ENCODE measurements around the gene SYT6. TPM values are rescaled to one million over a fixed set of nuclear protein-coding genes. Genes with fewer than 3 reads are reported as not detected.

The SYT6 gene, protein sequence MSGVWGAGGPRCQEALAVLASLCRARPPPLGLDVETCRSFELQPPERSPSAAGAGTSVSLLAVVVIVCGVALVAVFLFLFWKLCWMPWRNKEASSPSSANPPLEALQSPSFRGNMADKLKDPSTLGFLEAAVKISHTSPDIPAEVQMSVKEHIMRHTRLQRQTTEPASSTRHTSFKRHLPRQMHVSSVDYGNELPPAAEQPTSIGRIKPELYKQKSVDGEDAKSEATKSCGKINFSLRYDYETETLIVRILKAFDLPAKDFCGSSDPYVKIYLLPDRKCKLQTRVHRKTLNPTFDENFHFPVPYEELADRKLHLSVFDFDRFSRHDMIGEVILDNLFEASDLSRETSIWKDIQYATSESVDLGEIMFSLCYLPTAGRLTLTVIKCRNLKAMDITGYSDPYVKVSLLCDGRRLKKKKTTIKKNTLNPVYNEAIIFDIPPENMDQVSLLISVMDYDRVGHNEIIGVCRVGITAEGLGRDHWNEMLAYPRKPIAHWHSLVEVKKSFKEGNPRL
- not detected in 2 replicates for total RNA-seq
- polyA plus RNA-seq, result not detected in 2 replicates
- polyA plus RNA-seq (2012), result not detected in 2 replicates
- polyA minus RNA-seq (ENCODE audit: low replicate concordance), result not detected in 2 replicates

DNA sequence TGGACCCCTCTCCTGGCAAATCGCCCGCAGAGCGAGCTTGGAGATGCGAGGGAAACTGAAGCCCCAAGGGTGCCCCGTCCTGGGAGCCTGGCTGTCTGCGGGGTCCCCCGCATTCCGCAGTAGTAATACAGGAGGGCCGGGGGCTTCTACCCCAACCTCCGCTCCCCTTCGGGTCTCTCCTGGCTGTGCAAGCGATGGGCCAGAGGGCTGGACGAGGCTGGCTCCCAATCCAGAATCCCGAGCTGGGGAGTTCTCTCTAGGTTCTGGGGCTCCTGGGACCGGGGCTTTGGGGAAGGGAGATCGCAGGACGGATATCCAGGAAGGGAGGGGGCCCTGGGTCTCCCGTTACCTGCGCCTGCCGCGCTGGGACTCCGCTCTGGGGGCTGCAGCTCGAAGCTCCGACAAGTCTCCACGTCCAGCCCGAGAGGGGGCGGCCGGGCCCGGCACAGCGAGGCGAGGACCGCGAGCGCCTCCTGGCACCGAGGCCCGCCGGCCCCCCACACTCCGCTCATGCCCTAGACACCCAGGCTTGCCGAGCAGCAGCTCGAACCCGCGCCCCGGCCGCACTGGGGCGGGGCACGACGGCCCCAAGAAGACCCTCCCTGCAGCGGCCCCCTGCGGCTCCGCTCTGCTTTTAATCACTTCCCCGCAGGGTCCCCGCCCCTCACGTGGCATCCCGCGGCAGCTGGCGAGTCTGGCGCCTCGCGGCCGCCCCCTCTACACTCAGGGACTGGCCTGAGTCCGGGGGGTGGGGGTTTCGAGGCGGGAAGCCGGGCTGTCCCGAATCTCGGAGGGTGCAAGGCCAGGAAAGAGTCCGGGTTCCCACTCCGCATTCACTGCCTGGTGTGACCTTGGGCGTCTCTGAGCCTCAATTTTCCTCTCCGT, at the start of gene SYT6:
Gene SYT6 (minus strand): TSS at position 609 of the 885 bp plus-strand sequence. CDS start 97 bp downstream, at position 512.
- Histone ChIP-seq H3K4me1 (ENCODE audit: control insufficient read depth, extremely low read depth, insufficient read depth, low read length) (no peaks in the 10 kb centered on the region), H3K4me3 (replicated peaks in 1 of 4; ENCODE audit: control extremely low read depth in 1 of 4, insufficient read depth in 1 of 4, low read depth in 3 of 4, low read length in 4 of 4) (peak within 1 kb of the TSS in 1 of 4 experiments; percentile 28), H3K4me2 (ENCODE audit: extremely low read depth, insufficient read depth, low read length) (peak within 1 kb of the TSS; percentile 25), H2AFZ (ENCODE audit: low read length) (no peak within 1 kb of the TSS), H3K79me2 (ENCODE audit: control insufficient read depth, insufficient read depth, low read length) (no peaks in the 10 kb centered on the region), H3K27ac (ENCODE audit: insufficient read depth, low read length) (no peak within 1 kb of the TSS), H3K9me3 (ENCODE audit: control insufficient read depth, insufficient read depth, low read depth, low read length) (no peaks in the 10 kb centered on the region), H3K36me3 (ENCODE audit: control insufficient read depth, insufficient read depth, low read length) (no peaks in the 10 kb centered on the region), H3K27me3 (ENCODE audit: control insufficient read depth, insufficient read depth, low read length) (peaks cover 59% of the 10 kb centered on the region), H3K9ac (ENCODE audit: insufficient read depth, low read length) (no peak within 1 kb of the TSS), H4K20me1 (ENCODE audit: control insufficient read depth, extremely low read depth, insufficient read depth, low read length) (no peaks in the 10 kb centered on the region)
- TF ChIP-seq, protein P1, sequence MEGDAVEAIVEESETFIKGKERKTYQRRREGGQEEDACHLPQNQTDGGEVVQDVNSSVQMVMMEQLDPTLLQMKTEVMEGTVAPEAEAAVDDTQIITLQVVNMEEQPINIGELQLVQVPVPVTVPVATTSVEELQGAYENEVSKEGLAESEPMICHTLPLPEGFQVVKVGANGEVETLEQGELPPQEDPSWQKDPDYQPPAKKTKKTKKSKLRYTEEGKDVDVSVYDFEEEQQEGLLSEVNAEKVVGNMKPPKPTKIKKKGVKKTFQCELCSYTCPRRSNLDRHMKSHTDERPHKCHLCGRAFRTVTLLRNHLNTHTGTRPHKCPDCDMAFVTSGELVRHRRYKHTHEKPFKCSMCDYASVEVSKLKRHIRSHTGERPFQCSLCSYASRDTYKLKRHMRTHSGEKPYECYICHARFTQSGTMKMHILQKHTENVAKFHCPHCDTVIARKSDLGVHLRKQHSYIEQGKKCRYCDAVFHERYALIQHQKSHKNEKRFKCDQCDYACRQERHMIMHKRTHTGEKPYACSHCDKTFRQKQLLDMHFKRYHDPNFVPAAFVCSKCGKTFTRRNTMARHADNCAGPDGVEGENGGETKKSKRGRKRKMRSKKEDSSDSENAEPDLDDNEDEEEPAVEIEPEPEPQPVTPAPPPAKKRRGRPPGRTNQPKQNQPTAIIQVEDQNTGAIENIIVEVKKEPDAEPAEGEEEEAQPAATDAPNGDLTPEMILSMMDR (conservative IDR thresholded peaks at IDR 0.05 in 1 of 2, IDR thresholded peaks at IDR 0.05 in 1 of 2; ENCODE audit: low read depth in 1 of 2, low read length in 2 of 2), result no peak
- no peak for TF ChIP-seq EZH2 (IDR thresholded peaks at IDR 0.05; ENCODE audit: low read length, missing control alignments)
- DNase-seq (ENCODE audit: low read depth in 2 of 2), result no peak

GRCh38 chr1:114201486-114201885, 47.8 kb upstream of the SYT6 start:
- no peak overlapping the region for H3K4me3 ChIP-seq (replicated peaks in 1 of 4; ENCODE audit: control extremely low read depth in 1 of 4, insufficient read depth in 1 of 4, low read depth in 3 of 4, low read length in 4 of 4)
- no peak overlapping the region for H3K27ac ChIP-seq (ENCODE audit: insufficient read depth, low read length)
- peaks cover 13% of the 10 kb centered on the region for H3K27me3 ChIP-seq (ENCODE audit: control insufficient read depth, insufficient read depth, low read length)
- H3K4me1 ChIP-seq (ENCODE audit: control insufficient read depth, extremely low read depth, insufficient read depth, low read length), result no peaks in the 10 kb centered on the region
- no peaks in the 10 kb centered on the region for H4K20me1 ChIP-seq (ENCODE audit: control insufficient read depth, extremely low read depth, insufficient read depth, low read length)
- DNase-seq (ENCODE audit: low read depth in 2 of 2), result no peak
- H3K4me2 ChIP-seq (ENCODE audit: extremely low read depth, insufficient read depth, low read length), result no peak overlapping the region
- no peaks in the 10 kb centered on the region for H3K79me2 ChIP-seq (ENCODE audit: control insufficient read depth, insufficient read depth, low read length)
- no peaks in the 10 kb centered on the region for H3K9me3 ChIP-seq (ENCODE audit: control insufficient read depth, insufficient read depth, low read depth, low read length)
- no peak overlapping the region for H2AFZ ChIP-seq (ENCODE audit: low read length)
- no peak overlapping the region for H3K9ac ChIP-seq (ENCODE audit: insufficient read depth, low read length)
- H3K36me3 ChIP-seq (ENCODE audit: control insufficient read depth, insufficient read depth, low read length), result no peaks in the 10 kb centered on the region
- TF ChIP-seq, protein P1 (conservative IDR thresholded peaks at IDR 0.05 in 1 of 2, IDR thresholded peaks at IDR 0.05 in 1 of 2; ENCODE audit: low read depth in 1 of 2, low read length in 2 of 2), result no peak
- TF ChIP-seq EZH2 (IDR thresholded peaks at IDR 0.05; ENCODE audit: low read length, missing control alignments), result no peak
